GM18526 (cell line): Measurements from ENCODE around the gene RPL28.

ENCODE experiments used
- POLR2A ChIP-seq: IDR thresholded peaks from 3 replicates; pipeline ENCODE4 v1.6.1; 2011; ENCODE audit not compliant: insufficient read length; ENCODE audit errors: extremely low read depth

The RPL28 gene

GRCh38 chr19:55362990-55363716, 22.6 kb upstream of the RPL28 start, which contains the start of gene GARIN5B:
GARIN5B (minus strand) TSS chr19:55363260; CDS start chr19:55363066, 194 bp downstream.
- TF ChIP-seq POLR2A: no peak

- no peak for TF ChIP-seq POLR2A
Observed at GRCh38 chr19:55365245-55365644, 20.5 kb upstream of the RPL28 start.

GRCh38 chr19:55365964-55366363, 19.8 kb upstream of the RPL28 start:
- no peak for TF ChIP-seq POLR2A

DNA sequence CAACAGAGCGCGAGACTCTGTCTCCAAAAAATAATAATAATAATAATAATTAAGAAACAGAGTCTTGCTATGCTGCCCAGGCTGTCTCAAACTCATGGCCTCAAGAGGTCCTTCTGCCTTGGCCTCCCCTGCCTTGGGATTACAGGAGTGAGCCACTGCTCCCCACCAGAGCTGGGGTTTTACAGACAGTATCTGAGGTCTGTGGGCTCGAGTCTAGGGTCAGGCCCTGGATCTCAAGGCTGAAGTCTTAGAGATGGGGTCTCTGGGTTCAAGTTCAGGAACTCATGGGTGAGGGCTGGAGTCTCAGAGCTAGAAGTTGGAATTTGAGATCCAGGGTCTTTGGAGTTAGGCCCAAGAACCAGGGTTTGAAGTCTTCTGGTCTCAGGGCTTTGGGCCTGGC, 18.9 kb upstream of the RPL28 start:
- no peak for TF ChIP-seq POLR2A

DNA sequence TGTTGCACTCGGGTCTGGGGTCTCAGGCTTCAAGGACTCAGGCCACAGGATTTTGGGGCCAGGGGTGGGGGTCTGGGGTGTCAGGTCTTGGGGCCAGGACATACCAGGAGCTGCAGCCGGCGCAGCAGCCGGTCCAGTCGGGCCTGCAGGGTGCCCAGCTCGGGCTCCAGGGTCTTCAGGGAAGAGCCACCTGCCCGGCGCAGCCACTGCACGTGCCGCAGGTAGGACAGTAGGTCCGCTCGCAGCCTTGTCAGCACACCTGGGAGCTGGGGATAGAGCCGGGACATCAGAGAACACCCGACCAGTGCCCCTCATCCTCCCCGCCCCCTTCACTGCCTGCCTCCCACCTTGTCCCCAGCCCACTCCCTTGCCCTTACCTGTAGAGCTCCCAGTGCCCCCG, 17.6 kb upstream of the RPL28 start:
- no peak for TF ChIP-seq POLR2A

GRCh38 chr19:55368701-55369563, 16.8 kb upstream of the RPL28 start:
- TF ChIP-seq POLR2A: no peak

GRCh38 chr19:55369653-55370304, 16.0 kb upstream of the RPL28 start:
- TF ChIP-seq POLR2A: no peak

DNA sequence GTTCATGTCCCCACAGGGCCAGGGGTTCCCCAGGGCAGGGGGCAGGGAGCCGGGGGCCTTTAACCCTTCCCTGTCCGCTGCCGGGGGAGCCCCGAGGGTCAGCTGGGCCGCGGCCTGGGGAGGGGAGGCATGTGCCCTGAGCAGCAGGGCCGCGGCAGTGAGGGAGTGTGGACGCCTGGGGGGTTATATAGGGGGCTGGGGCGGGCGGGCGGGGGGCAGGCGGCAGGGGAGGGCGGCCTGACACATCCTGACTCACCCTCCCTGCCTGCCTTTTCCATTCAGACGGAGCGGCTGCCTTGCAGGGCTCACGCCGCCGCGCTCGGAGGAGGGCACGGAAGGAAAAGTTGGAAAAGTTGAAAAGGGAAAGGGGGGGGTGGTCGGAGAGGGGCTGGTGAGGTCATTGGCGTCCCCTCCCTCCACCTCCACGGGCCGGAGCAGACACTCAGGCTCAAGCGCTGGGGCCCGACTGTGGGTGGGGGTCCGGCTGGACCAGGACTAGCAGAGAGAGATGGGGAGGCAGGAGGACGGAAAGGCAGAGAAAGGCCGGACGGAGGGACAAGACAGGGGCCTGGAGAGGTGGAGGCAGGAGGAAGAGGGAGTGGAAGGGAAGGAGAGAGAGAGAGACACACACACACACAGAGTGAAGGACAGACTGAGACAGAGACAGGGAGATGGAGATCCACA, 15.3 kb upstream of the RPL28 start, which contains the start of gene IL11:
TSS of gene IL11 (minus strand) at position 159 of the 684 bp plus-strand sequence. CDS start at position 6, 153 bp downstream.
- TF ChIP-seq POLR2A: no peak

DNA sequence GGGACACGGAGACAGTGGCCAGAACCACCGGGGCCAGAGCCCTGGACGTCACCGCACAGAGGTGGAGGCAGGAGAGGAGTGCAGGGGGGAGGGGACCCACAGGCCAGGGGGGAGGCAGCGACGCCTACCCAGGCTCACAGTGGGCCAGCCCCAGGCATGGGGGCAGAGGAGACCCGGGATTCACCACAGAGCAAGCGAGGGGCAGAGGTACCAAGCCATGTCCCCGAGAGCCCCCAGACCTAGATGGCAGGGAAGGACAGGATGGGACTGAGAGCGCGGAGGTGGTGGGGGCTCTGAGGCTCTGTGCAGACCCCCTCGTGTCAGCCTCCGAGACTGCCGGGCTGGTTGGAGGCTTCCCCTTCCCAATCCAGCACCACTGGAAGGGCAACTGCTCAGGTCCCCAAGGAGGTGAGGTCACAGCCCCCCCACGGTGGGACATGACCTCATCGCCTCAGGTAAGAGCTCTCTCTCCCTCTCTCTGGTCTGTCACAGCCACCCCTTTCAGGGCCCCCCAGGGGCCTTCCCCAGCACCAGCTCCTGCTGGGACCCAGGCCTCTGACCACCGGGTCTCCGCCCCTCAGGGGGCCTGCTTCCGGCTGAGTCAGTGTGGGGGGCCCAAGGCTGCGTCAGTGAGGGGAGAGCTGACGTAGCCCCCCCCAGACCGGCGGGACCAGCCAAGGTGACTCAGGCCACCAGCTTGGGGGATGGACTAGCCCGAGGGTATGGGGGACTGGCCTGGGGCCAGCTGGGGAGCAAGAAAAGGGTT, 13.2 kb upstream of the RPL28 start:
- TF ChIP-seq POLR2A: no peak

- no peak for TF ChIP-seq POLR2A
Observed at GRCh38 chr19:55373306-55373992, 12.3 kb upstream of the RPL28 start.

- TF ChIP-seq POLR2A: no peak
Observed at GRCh38 chr19:55373993-55374757, 11.6 kb upstream of the RPL28 start.

GRCh38 chr19:55376241-55376933, 9.3 kb upstream of the RPL28 start, which contains the start of gene TMEM190:
TMEM190 (plus strand) TSS chr19:55376826; CDS start chr19:55376854, 28 bp downstream.
- no peak for TF ChIP-seq POLR2A

GRCh38 chr19:55377356-55378131, 8.2 kb upstream of the RPL28 start:
- no peak for TF ChIP-seq POLR2A
